SW480 (cell line): ENCODE results near the gene MANBA.

Source experiments
- DNase-seq: peaks from one replicate; pipeline ENCODE4 v3.0.0-alpha.2; 2016; ENCODE audit warnings: low spot score

The MANBA gene

GRCh38 chr4:102592256-102592655 is 168.5 kb downstream of the MANBA start:
- no peak for DNase-seq

GRCh38 chr4:102589743-102590142 is 171.0 kb downstream of the MANBA start:
- DNase-seq = no peak

- no peak for DNase-seq
Observed at GRCh38 chr4:102586644-102587021, 174.1 kb downstream of the MANBA start.

- no peak for DNase-seq
Observed at GRCh38 chr4:102586002-102586643, 174.6 kb downstream of the MANBA start.

GRCh38 chr4:102585329-102585728 is 175.4 kb downstream of the MANBA start:
- DNase-seq = no peak

GRCh38 chr4:102584091-102584490 is 176.7 kb downstream of the MANBA start:
- DNase-seq = no peak
